ENCODE data around the gene NHS.

Gene NHS

DNA sequence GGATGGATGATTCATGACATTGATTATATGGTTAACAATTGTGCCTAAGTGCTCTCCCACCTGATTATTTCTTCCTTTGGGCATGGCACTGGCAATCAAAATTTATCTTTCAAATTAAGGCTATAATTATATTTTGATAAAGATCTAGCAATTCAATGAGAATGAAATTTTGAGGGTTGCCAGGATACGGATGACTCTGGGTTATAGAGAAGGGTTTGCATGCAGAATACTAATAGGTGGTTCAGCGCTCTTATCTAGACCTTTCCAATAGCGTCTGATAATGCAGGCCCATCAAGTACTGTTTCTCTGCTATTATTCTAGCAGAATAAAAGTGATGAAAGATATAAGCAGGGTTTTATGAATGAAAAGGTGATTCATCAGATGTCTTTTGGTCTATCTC, 287.4 kb downstream of the NHS start:
- H3K4me3 ChIP-seq (ENCODE audit: low read depth in 1 of 2, low read length in 2 of 2): no peak overlapping the region
- H3K9ac ChIP-seq (ENCODE audit: low read depth in 1 of 2, low read length in 2 of 2): no peak overlapping the region
- H3K27me3 ChIP-seq (ENCODE audit: control insufficient read depth in 1 of 2, insufficient read depth in 2 of 2, low read length in 2 of 2): no peaks in the 10 kb centered on the region
- H3K9me3 ChIP-seq (ENCODE audit: control insufficient read depth in 1 of 2, low read length in 2 of 2): no peaks in the 10 kb centered on the region
- no peaks in the 10 kb centered on the region for H3K36me3 ChIP-seq (ENCODE audit: control insufficient read depth in 1 of 2, insufficient read depth in 2 of 2, low read length in 2 of 2)
- H3K27ac ChIP-seq (ENCODE audit: low read depth, low read length): no peak overlapping the region
- H3K4me1 ChIP-seq (ENCODE audit: control insufficient read depth in 1 of 2, insufficient read depth in 2 of 2, low read length in 2 of 2): no peaks in the 10 kb centered on the region

DNA sequence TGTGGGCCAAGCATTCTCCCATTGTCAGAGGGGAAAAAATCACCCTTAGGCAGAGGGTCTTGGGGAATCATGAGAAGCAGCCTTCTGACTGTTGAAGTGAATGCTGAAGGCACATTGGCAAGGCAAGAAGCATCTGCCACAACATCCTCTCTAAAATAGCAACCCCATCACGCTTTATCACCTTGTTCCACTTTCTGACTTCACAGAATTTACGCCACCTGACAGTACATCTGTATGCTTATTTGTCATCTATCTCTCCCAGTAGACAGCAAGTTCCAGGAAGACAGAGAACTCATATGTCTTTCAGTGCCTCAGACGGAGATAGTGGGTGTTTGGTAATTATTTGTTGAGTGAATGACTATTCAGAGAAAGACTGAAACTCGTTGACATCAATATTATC, 293.9 kb downstream of the NHS start:
- Histone ChIP-seq H3K9me3 (ENCODE audit: control insufficient read depth in 1 of 2, low read length in 2 of 2) (no peaks in the 10 kb centered on the region), H3K4me3 (ENCODE audit: low read depth in 1 of 2, low read length in 2 of 2) (no peak overlapping the region), H3K4me1 (ENCODE audit: control insufficient read depth in 1 of 2, insufficient read depth in 2 of 2, low read length in 2 of 2) (no peaks in the 10 kb centered on the region), H3K9ac (ENCODE audit: low read depth in 1 of 2, low read length in 2 of 2) (no peak overlapping the region), H3K36me3 (ENCODE audit: control insufficient read depth in 1 of 2, insufficient read depth in 2 of 2, low read length in 2 of 2) (no peaks in the 10 kb centered on the region), H3K27me3 (ENCODE audit: control insufficient read depth in 1 of 2, insufficient read depth in 2 of 2, low read length in 2 of 2) (no peaks in the 10 kb centered on the region), H3K27ac (ENCODE audit: low read depth, low read length) (no peak overlapping the region)

DNA sequence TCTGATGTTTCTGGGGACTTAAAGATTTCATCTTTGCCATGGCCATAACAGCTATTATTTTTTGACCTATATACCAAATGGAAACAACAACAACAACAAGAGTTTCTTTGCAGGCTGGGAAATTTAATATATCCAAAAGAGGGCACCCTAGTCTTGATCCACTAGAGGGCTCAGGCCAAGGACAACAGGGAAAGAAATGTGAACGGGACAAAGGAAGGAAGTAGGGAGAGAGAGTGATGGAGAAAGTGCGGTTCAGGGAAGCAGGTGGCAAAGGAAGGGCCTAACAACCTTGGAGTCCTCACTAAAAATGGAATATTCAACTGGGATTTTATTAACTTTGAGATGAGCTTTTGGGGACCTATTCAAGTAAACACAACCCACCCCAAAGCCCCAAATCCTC, 294.5 kb downstream of the NHS start:
- Histone ChIP-seq H3K4me3 (ENCODE audit: low read depth in 1 of 2, low read length in 2 of 2) (no peak overlapping the region), H3K4me1 (ENCODE audit: control insufficient read depth in 1 of 2, insufficient read depth in 2 of 2, low read length in 2 of 2) (no peaks in the 10 kb centered on the region), H3K36me3 (ENCODE audit: control insufficient read depth in 1 of 2, insufficient read depth in 2 of 2, low read length in 2 of 2) (no peaks in the 10 kb centered on the region), H3K9me3 (ENCODE audit: control insufficient read depth in 1 of 2, low read length in 2 of 2) (no peaks in the 10 kb centered on the region), H3K9ac (ENCODE audit: low read depth in 1 of 2, low read length in 2 of 2) (no peak overlapping the region), H3K27me3 (ENCODE audit: control insufficient read depth in 1 of 2, insufficient read depth in 2 of 2, low read length in 2 of 2) (no peaks in the 10 kb centered on the region), H3K27ac (ENCODE audit: low read depth, low read length) (no peak overlapping the region)

DNA sequence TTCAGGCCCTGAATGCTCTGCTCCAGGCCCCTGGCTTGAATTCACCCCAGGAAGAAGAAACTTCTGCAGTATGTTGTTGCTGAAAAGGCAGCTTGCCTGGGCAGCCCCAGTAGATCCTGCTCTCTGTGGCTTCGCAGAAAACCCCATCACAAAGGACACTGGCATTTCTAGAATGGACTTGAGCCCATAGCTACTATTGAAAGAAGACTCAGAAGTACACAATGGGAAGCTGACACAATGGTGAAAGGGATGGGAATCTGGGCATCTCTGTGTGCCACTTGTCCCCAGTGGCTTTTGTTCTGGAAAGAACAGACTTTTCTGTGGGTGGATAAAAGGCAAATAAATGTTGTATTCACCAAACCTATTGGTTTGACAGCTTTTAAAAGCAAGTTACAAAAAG, 294.9 kb downstream of the NHS start:
- H3K4me3 ChIP-seq (ENCODE audit: low read depth in 1 of 2, low read length in 2 of 2): no peak overlapping the region
- H3K4me1 ChIP-seq (ENCODE audit: control insufficient read depth in 1 of 2, insufficient read depth in 2 of 2, low read length in 2 of 2): no peaks in the 10 kb centered on the region
- H3K36me3 ChIP-seq (ENCODE audit: control insufficient read depth in 1 of 2, insufficient read depth in 2 of 2, low read length in 2 of 2): no peaks in the 10 kb centered on the region
- H3K9ac ChIP-seq (ENCODE audit: low read depth in 1 of 2, low read length in 2 of 2): no peak overlapping the region
- no peaks in the 10 kb centered on the region for H3K9me3 ChIP-seq (ENCODE audit: control insufficient read depth in 1 of 2, low read length in 2 of 2)
- no peak overlapping the region for H3K27ac ChIP-seq (ENCODE audit: low read depth, low read length)
- no peaks in the 10 kb centered on the region for H3K27me3 ChIP-seq (ENCODE audit: control insufficient read depth in 1 of 2, insufficient read depth in 2 of 2, low read length in 2 of 2)

DNA sequence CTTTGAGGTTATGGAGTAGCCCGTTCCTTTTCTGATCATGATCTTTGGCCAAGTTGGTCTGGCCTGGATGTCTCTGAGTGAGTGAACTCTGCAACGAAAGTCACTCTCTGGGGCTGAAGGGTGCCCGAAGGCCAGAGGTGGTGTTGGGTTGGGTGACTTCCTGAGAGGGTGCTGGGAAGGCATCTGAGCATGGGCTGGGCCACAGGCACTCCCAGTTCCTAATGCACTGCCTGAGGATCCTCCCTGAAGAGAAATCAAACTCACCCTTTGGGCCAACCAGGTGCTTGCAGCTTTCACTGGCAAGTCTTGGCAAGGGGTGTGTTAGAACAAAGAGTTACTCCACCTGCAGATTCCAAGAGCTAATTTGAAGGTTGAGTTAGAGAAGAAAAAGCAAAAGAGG, 295.9 kb downstream of the NHS start:
- Histone ChIP-seq H3K9me3 (ENCODE audit: control insufficient read depth in 1 of 2, low read length in 2 of 2) (no peaks in the 10 kb centered on the region), H3K4me1 (ENCODE audit: control insufficient read depth in 1 of 2, insufficient read depth in 2 of 2, low read length in 2 of 2) (no peaks in the 10 kb centered on the region)

DNA sequence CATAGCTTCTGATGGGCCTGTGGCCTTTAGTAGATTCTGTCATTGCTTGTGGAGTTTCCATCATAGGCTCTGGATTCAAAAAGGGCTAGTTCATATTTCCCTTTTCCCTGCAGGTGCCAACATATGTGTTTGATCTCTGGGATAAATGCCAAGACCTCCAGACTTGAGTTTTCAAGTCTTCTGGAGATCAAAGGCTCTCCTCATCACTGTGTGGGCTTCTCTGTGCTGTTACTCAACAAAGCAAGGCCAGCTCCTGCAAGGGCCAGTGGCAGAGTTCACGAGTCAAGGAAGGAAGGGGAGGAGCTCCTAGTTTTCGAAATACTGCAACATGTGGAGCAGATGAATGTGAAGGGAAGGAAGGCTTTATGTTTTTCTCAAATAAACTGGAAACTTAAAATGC, 299.6 kb downstream of the NHS start:
- H3K4me1 ChIP-seq (ENCODE audit: control insufficient read depth in 1 of 2, insufficient read depth in 2 of 2, low read length in 2 of 2): no peaks in the 10 kb centered on the region
- no peaks in the 10 kb centered on the region for H3K36me3 ChIP-seq (ENCODE audit: control insufficient read depth in 1 of 2, insufficient read depth in 2 of 2, low read length in 2 of 2)
- H3K9me3 ChIP-seq (ENCODE audit: control insufficient read depth in 1 of 2, low read length in 2 of 2): no peaks in the 10 kb centered on the region
- no peak overlapping the region for H3K9ac ChIP-seq (ENCODE audit: low read depth in 1 of 2, low read length in 2 of 2)
- no peak overlapping the region for H3K27ac ChIP-seq (ENCODE audit: low read depth, low read length)
- no peaks in the 10 kb centered on the region for H3K27me3 ChIP-seq (ENCODE audit: control insufficient read depth in 1 of 2, insufficient read depth in 2 of 2, low read length in 2 of 2)
- no peak overlapping the region for H3K4me3 ChIP-seq (ENCODE audit: low read depth in 1 of 2, low read length in 2 of 2)

More for the DNA sequence above, 295.9 kb downstream of the NHS start:
- no peak overlapping the region for H3K4me3 ChIP-seq (ENCODE audit: low read depth in 1 of 2, low read length in 2 of 2)
- no peak overlapping the region for H3K9ac ChIP-seq (ENCODE audit: low read depth in 1 of 2, low read length in 2 of 2)
- H3K27me3 ChIP-seq (ENCODE audit: control insufficient read depth in 1 of 2, insufficient read depth in 2 of 2, low read length in 2 of 2): no peaks in the 10 kb centered on the region
- H3K27ac ChIP-seq (ENCODE audit: low read depth, low read length): no peak overlapping the region
- H3K36me3 ChIP-seq (ENCODE audit: control insufficient read depth in 1 of 2, insufficient read depth in 2 of 2, low read length in 2 of 2): no peaks in the 10 kb centered on the region

DNA sequence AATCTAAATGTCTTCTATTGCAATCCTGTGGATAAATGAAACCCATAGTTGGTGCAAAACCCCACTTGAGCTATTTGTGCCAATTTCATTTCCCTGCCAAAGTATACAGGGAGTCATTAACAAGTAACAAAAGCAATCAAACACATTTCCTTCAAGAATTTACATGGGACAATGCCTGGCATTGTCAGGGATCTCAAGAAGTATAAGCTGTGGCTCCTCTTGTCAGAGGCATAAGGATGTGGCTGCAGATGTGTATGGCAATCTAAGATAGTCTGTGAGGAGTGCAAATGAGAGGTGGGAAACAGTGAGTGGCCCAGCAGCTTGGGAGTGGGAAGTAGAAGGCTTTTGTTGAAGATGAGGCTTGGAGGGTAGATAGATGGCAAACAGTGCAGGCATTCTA, 304.3 kb downstream of the NHS start:
- Histone ChIP-seq H3K9ac (ENCODE audit: low read depth in 1 of 2, low read length in 2 of 2) (no peak overlapping the region), H3K27ac (ENCODE audit: low read depth, low read length) (no peak overlapping the region), H3K4me3 (ENCODE audit: low read depth in 1 of 2, low read length in 2 of 2) (no peak overlapping the region), H3K4me1 (ENCODE audit: control insufficient read depth in 1 of 2, insufficient read depth in 2 of 2, low read length in 2 of 2) (no peaks in the 10 kb centered on the region), H3K36me3 (ENCODE audit: control insufficient read depth in 1 of 2, insufficient read depth in 2 of 2, low read length in 2 of 2) (no peaks in the 10 kb centered on the region), H3K27me3 (ENCODE audit: control insufficient read depth in 1 of 2, insufficient read depth in 2 of 2, low read length in 2 of 2) (no peaks in the 10 kb centered on the region), H3K9me3 (ENCODE audit: control insufficient read depth in 1 of 2, low read length in 2 of 2) (no peaks in the 10 kb centered on the region)

DNA sequence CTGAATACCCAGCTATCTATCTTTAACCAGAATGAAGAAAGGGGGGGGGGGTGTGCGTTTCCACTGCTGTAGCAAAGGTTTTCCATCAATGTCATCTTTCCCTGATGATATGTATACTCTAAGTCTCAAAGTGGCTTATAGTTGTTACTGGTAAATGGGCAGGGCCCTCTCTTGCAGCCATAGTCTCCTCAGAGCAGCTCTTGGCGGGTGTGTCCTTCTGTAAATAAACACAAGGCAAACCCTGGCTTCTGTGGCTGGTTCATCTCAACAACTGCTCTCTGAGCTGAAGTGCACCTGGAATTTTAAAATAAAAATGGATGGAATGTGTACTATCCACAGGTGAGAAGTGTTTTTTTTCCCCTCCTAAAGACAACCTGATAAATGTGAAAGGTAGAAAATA, 304.8 kb downstream of the NHS start:
- no peak overlapping the region for H3K9ac ChIP-seq (ENCODE audit: low read depth in 1 of 2, low read length in 2 of 2)
- no peaks in the 10 kb centered on the region for H3K4me1 ChIP-seq (ENCODE audit: control insufficient read depth in 1 of 2, insufficient read depth in 2 of 2, low read length in 2 of 2)
- no peaks in the 10 kb centered on the region for H3K27me3 ChIP-seq (ENCODE audit: control insufficient read depth in 1 of 2, insufficient read depth in 2 of 2, low read length in 2 of 2)
- H3K9me3 ChIP-seq (ENCODE audit: control insufficient read depth in 1 of 2, low read length in 2 of 2): no peaks in the 10 kb centered on the region
- H3K27ac ChIP-seq (ENCODE audit: low read depth, low read length): no peak overlapping the region
- no peaks in the 10 kb centered on the region for H3K36me3 ChIP-seq (ENCODE audit: control insufficient read depth in 1 of 2, insufficient read depth in 2 of 2, low read length in 2 of 2)
- no peak overlapping the region for H3K4me3 ChIP-seq (ENCODE audit: low read depth in 1 of 2, low read length in 2 of 2)

DNA sequence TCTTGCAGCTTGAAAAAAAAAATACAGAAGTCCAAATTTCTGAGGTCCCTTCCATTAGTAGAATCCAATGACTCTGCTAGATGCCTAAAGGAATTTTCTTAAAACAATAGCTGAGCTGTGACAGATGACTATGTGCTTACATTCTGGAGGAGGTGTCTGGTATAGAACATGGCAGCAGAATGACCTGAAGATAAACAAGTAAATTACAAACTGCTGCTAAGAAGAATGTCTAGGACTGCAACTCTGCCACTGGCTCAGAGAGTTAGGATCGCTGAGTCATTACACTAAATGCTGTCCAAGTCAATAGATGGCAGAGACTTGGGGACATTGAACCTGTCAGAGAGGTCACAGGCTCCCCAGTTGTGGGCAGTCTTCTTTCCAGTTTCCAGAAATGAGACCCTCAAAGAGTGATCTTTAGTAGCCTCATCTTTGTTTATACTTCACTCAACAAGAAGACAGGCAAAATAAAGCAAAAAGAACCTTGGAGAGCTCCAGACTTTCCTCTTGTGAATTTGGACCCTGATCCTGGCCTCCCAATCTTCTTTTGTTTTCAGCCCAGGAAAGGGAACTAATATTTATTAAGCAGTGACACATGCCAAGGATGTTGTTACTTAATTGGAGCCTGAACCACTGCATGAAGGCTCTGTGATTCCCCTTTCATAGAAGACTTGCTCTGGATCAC, 305.9 kb downstream of the NHS start:
- Histone ChIP-seq H3K9ac (ENCODE audit: low read depth in 1 of 2, low read length in 2 of 2) (no peak overlapping the region), H3K36me3 (ENCODE audit: control insufficient read depth in 1 of 2, insufficient read depth in 2 of 2, low read length in 2 of 2) (no peaks in the 10 kb centered on the region), H3K9me3 (ENCODE audit: control insufficient read depth in 1 of 2, low read length in 2 of 2) (no peaks in the 10 kb centered on the region), H3K4me1 (ENCODE audit: control insufficient read depth in 1 of 2, insufficient read depth in 2 of 2, low read length in 2 of 2) (no peaks in the 10 kb centered on the region), H3K4me3 (ENCODE audit: low read depth in 1 of 2, low read length in 2 of 2) (no peak overlapping the region), H3K27ac (ENCODE audit: low read depth, low read length) (no peak overlapping the region), H3K27me3 (ENCODE audit: control insufficient read depth in 1 of 2, insufficient read depth in 2 of 2, low read length in 2 of 2) (no peaks in the 10 kb centered on the region)

DNA sequence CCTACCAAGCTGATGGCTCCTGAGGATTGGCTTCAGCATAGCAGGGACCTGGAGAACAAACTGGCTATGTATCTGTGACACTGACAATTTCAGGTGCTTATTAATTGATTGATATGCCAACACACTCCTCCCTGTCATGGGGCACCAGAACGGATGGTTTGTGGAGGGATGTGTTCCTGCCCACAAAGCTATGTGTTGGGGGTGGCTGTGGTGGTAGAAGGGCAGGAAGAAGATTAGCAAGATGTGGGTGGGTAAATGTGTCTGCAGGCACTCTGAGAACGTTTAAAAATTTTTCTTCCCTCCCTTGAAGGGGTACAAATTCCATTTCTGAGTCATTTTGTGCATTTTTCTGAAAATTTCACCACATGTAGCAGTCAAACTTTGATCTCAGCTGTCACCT, 307.3 kb downstream of the NHS start:
- Histone ChIP-seq H3K27ac (ENCODE audit: low read depth, low read length) (no peak overlapping the region), H3K36me3 (ENCODE audit: control insufficient read depth in 1 of 2, insufficient read depth in 2 of 2, low read length in 2 of 2) (no peaks in the 10 kb centered on the region), H3K4me1 (ENCODE audit: control insufficient read depth in 1 of 2, insufficient read depth in 2 of 2, low read length in 2 of 2) (no peaks in the 10 kb centered on the region), H3K9ac (ENCODE audit: low read depth in 1 of 2, low read length in 2 of 2) (no peak overlapping the region), H3K4me3 (ENCODE audit: low read depth in 1 of 2, low read length in 2 of 2) (no peak overlapping the region), H3K9me3 (ENCODE audit: control insufficient read depth in 1 of 2, low read length in 2 of 2) (no peaks in the 10 kb centered on the region), H3K27me3 (ENCODE audit: control insufficient read depth in 1 of 2, insufficient read depth in 2 of 2, low read length in 2 of 2) (no peaks in the 10 kb centered on the region)

DNA sequence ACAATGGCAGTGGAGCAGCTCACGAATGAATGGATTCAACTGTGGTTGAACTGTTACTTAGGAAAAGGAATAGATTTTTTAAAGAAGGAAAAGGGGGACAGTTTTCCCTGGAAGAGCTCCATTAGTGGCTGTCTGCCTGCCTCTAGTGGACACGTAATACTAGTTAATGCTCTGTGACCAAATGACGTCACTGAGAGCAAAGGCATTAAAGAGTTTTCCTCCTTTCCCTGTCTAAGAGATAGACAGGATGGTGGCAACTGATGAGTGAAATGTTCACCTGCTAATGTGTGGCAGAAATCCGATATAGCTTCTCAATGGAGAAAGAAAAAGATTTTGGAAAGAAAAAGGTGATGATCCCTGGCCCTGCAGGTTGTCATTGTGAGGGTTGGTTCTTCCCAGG, 310.0 kb downstream of the NHS start:
- Histone ChIP-seq H3K27me3 (ENCODE audit: control insufficient read depth in 1 of 2, insufficient read depth in 2 of 2, low read length in 2 of 2) (no peaks in the 10 kb centered on the region), H3K4me3 (ENCODE audit: low read depth in 1 of 2, low read length in 2 of 2) (no peak overlapping the region), H3K36me3 (ENCODE audit: control insufficient read depth in 1 of 2, insufficient read depth in 2 of 2, low read length in 2 of 2) (no peaks in the 10 kb centered on the region), H3K4me1 (ENCODE audit: control insufficient read depth in 1 of 2, insufficient read depth in 2 of 2, low read length in 2 of 2) (no peaks in the 10 kb centered on the region), H3K27ac (ENCODE audit: low read depth, low read length) (no peak overlapping the region), H3K9me3 (ENCODE audit: control insufficient read depth in 1 of 2, low read length in 2 of 2) (no peaks in the 10 kb centered on the region), H3K9ac (ENCODE audit: low read depth in 1 of 2, low read length in 2 of 2) (no peak overlapping the region)
